Activated naive CD4-positive, alpha-beta T cell treated with anti-CD3 and anti-CD28 coated beads, Interleukin-2, amount 10 ng/mL, durations not matched to agents 7 days and 5 days (primary cell): ENCODE data around the gene PHOX2A.

Experiments used
- CTCF ChIA-PET: fragments of 350-600 bp; sonication (Branson Sonifier 250); formaldehyde crosslinking; loops from one replicate; lab custom pipeline; 2021; ENCODE audit warnings: antibody characterized with exemption; lab: Charles Lee
- DNase-seq: peaks from one replicate; pipeline ENCODE4 v3.0.0-alpha.2; 2020
- H3K27ac Mint-ChIP-seq: one replicate; pipeline ENCODE4 v1.8.0; 2021; ENCODE audit warnings: mild to moderate bottlenecking, moderate library complexity, mixed read lengths
- H3K27me3 Mint-ChIP-seq: one replicate; pipeline ENCODE4 v1.8.0; 2021; ENCODE audit warnings: mild to moderate bottlenecking, mixed read lengths
- H3K36me3 Mint-ChIP-seq: one replicate; pipeline ENCODE4 v1.8.0; 2021; ENCODE audit warnings: mixed read lengths
- H3K4me1 Mint-ChIP-seq: one replicate; pipeline ENCODE4 v1.8.0; 2021; ENCODE audit warnings: mixed read lengths
- H3K4me3 Mint-ChIP-seq: one replicate; pipeline ENCODE4 v1.8.0; 2021; ENCODE audit warnings: mild to moderate bottlenecking, moderate library complexity, mixed read lengths
- H3K9me3 Mint-ChIP-seq: one replicate; pipeline ENCODE4 v1.8.0; 2021; ENCODE audit warnings: mixed read lengths

The PHOX2A gene

GRCh38 chr11:72243173-72244059 lies 560 bp downstream of the PHOX2A start:
- DNase-seq, result peak; percentile 19
- Mint-ChIP-seq H3K27ac (no peak overlapping the region), H3K9me3 (no peaks in the 10 kb centered on the region), H3K4me3 (no peak overlapping the region), H3K27me3 (peaks cover 56% of the 10 kb centered on the region), H3K36me3 (peaks cover 10% of the 10 kb centered on the region), H3K4me1 (peaks cover 23% of the 10 kb centered on the region)
- CTCF ChIA-PET, result interaction anchor here (1.0 to 1.9 kb wide), 3 partner anchors 60 to 188 kb away, joined by 3 to 7 read pairs (median 6); no protein-coding TSS in a partner anchor

- peaks cover 59% of the 10 kb centered on the region for H3K27me3 Mint-ChIP-seq
- CTCF ChIA-PET, result interaction anchor here (1.9 kb wide), 1 partner anchor 172 kb away, joined by 6 read pairs; no protein-coding TSS in a partner anchor
- no peaks in the 10 kb centered on the region for H3K9me3 Mint-ChIP-seq
- peaks cover 23% of the 10 kb centered on the region for H3K4me1 Mint-ChIP-seq
- no peak overlapping the region for H3K27ac Mint-ChIP-seq
- DNase-seq, result no peak
- H3K4me3 Mint-ChIP-seq, result no peak overlapping the region
- H3K36me3 Mint-ChIP-seq, result peaks cover 17% of the 10 kb centered on the region
Measured at GRCh38 chr11:72242141-72242540, 1.8 kb downstream of the PHOX2A start.

GRCh38 chr11:72241291-72241781 lies 2.6 kb downstream of the PHOX2A start:
- CTCF ChIA-PET, result interaction anchor here (1.0 to 1.3 kb wide), 3 partner anchors 173 to 192 kb away, joined by 3 to 6 read pairs (median 5); no protein-coding TSS in a partner anchor
- H3K27me3 Mint-ChIP-seq, result peaks cover 59% of the 10 kb centered on the region
- H3K27ac Mint-ChIP-seq, result no peak overlapping the region
- no peaks in the 10 kb centered on the region for H3K9me3 Mint-ChIP-seq
- peaks cover 19% of the 10 kb centered on the region for H3K36me3 Mint-ChIP-seq
- DNase-seq, result no peak
- H3K4me3 Mint-ChIP-seq, result no peak overlapping the region
- peaks cover 23% of the 10 kb centered on the region for H3K4me1 Mint-ChIP-seq

- CTCF ChIA-PET, result interaction anchor here (1.0 to 1.3 kb wide), 3 partner anchors 173 to 193 kb away, joined by 3 to 6 read pairs (median 5); no protein-coding TSS in a partner anchor
- Mint-ChIP-seq H3K4me3 (peak overlapping the region; percentile 17), H3K27me3 (peaks cover 59% of the 10 kb centered on the region), H3K27ac (no peak overlapping the region), H3K36me3 (peaks cover 24% of the 10 kb centered on the region), H3K9me3 (no peaks in the 10 kb centered on the region), H3K4me1 (peaks cover 23% of the 10 kb centered on the region)
- DNase-seq, result peak; percentile 32
Measured at GRCh38 chr11:72240461-72241290, 3.3 kb downstream of the PHOX2A start.

GRCh38 chr11:72239849-72240460 lies 4.0 kb downstream of the PHOX2A start:
- H3K9me3 Mint-ChIP-seq, result no peaks in the 10 kb centered on the region
- peaks cover 59% of the 10 kb centered on the region for H3K27me3 Mint-ChIP-seq
- no peak overlapping the region for H3K27ac Mint-ChIP-seq
- H3K36me3 Mint-ChIP-seq, result peaks cover 24% of the 10 kb centered on the region
- no peak for DNase-seq
- H3K4me3 Mint-ChIP-seq, result peak overlapping the region; percentile 17
- CTCF ChIA-PET, result interaction anchor here (1.0 to 2.5 kb wide), 4 partner anchors 174 to 193 kb away, joined by 3 to 18 read pairs (median 6); no protein-coding TSS in a partner anchor
- peaks cover 23% of the 10 kb centered on the region for H3K4me1 Mint-ChIP-seq

- CTCF ChIA-PET, result interaction anchor here (2.5 kb wide), 1 partner anchor 192 kb away, joined by 18 read pairs; no protein-coding TSS in a partner anchor
- peak overlapping the region; percentile 16 for H3K4me3 Mint-ChIP-seq
Measured at GRCh38 chr11:72239313-72239848, 4.6 kb downstream of the PHOX2A start.

GRCh38 chr11:72238492-72239312 lies 5.3 kb downstream of the PHOX2A start:
- no peaks in the 10 kb centered on the region for H3K9me3 Mint-ChIP-seq
- H3K4me3 Mint-ChIP-seq, result no peak overlapping the region
- peaks cover 19% of the 10 kb centered on the region for H3K4me1 Mint-ChIP-seq
- CTCF ChIA-PET, result interaction anchor here (0.6 to 2.5 kb wide), 9 partner anchors 10 to 261 kb away, joined by 3 to 18 read pairs (median 3); partner anchors contain the start of gene FOLR2
- no peak overlapping the region for H3K27ac Mint-ChIP-seq
- peaks cover 58% of the 10 kb centered on the region for H3K27me3 Mint-ChIP-seq
- DNase-seq, result no peak
- peaks cover 30% of the 10 kb centered on the region for H3K36me3 Mint-ChIP-seq

More at GRCh38 chr11:72239313-72239848, 4.6 kb downstream of the PHOX2A start:
- peak; percentile 21 for DNase-seq
- Mint-ChIP-seq H3K27ac (no peak overlapping the region), H3K9me3 (no peaks in the 10 kb centered on the region), H3K27me3 (peaks cover 59% of the 10 kb centered on the region), H3K36me3 (peaks cover 26% of the 10 kb centered on the region), H3K4me1 (peaks cover 19% of the 10 kb centered on the region)

- no peaks in the 10 kb centered on the region for H3K9me3 Mint-ChIP-seq
- H3K36me3 Mint-ChIP-seq, result peaks cover 29% of the 10 kb centered on the region
- H3K27me3 Mint-ChIP-seq, result peaks cover 51% of the 10 kb centered on the region
- H3K4me1 Mint-ChIP-seq, result peaks cover 15% of the 10 kb centered on the region
- no peak overlapping the region for H3K4me3 Mint-ChIP-seq
- DNase-seq, result peak; percentile 65
- CTCF ChIA-PET, result interaction anchor here (0.6 to 2.5 kb wide), 9 partner anchors 10 to 260 kb away, joined by 3 to 18 read pairs (median 3); partner anchors contain the start of gene FOLR2
- no peak overlapping the region for H3K27ac Mint-ChIP-seq
Measured at GRCh38 chr11:72238040-72238450, 5.9 kb downstream of the PHOX2A start.

- no peak overlapping the region for H3K27ac Mint-ChIP-seq
- CTCF ChIA-PET, result interaction anchor here (0.8 to 2.5 kb wide), 8 partner anchors 9 to 260 kb away, joined by 3 to 18 read pairs (median 3); no protein-coding TSS in a partner anchor
- H3K4me1 Mint-ChIP-seq, result peaks cover 15% of the 10 kb centered on the region
Measured at GRCh38 chr11:72237112-72237931, 6.7 kb downstream of the PHOX2A start.

GRCh38 chr11:72236774-72237111 lies 7.2 kb downstream of the PHOX2A start:
- H3K4me3 Mint-ChIP-seq, result no peak overlapping the region
- peaks cover 38% of the 10 kb centered on the region for H3K36me3 Mint-ChIP-seq
- H3K27ac Mint-ChIP-seq, result no peak overlapping the region
- peaks cover 11% of the 10 kb centered on the region for H3K4me1 Mint-ChIP-seq
- H3K9me3 Mint-ChIP-seq, result no peaks in the 10 kb centered on the region
- DNase-seq, result no peak
- CTCF ChIA-PET, result interaction anchor here (0.8 to 1.6 kb wide), 2 partner anchors 15 to 201 kb away, joined by 3 to 4 read pairs; no protein-coding TSS in a partner anchor
- peaks cover 38% of the 10 kb centered on the region for H3K27me3 Mint-ChIP-seq

More at GRCh38 chr11:72237112-72237931, 6.7 kb downstream of the PHOX2A start:
- no peak overlapping the region for H3K4me3 Mint-ChIP-seq
- peaks cover 33% of the 10 kb centered on the region for H3K36me3 Mint-ChIP-seq
- peak; percentile 8 for DNase-seq
- no peaks in the 10 kb centered on the region for H3K9me3 Mint-ChIP-seq
- H3K27me3 Mint-ChIP-seq, result peaks cover 44% of the 10 kb centered on the region

- DNase-seq, result no peak
- CTCF ChIA-PET, result interaction anchor here (0.8 to 1.6 kb wide), 2 partner anchors 16 to 202 kb away, joined by 3 to 4 read pairs; no protein-coding TSS in a partner anchor
- no peaks in the 10 kb centered on the region for H3K9me3 Mint-ChIP-seq
- H3K4me3 Mint-ChIP-seq, result no peak overlapping the region
- peaks cover 43% of the 10 kb centered on the region for H3K36me3 Mint-ChIP-seq
- peaks cover 11% of the 10 kb centered on the region for H3K4me1 Mint-ChIP-seq
- H3K27me3 Mint-ChIP-seq, result peaks cover 32% of the 10 kb centered on the region
- no peak overlapping the region for H3K27ac Mint-ChIP-seq
Measured at GRCh38 chr11:72236083-72236697, 7.8 kb downstream of the PHOX2A start.
